Left ventricle myocardium superior (tissue), 1 donor: ENCODE results near the gene OR8B8. TPM values are rescaled to one million over a fixed set of nuclear protein-coding genes. Genes with fewer than 3 reads are reported as not detected.
"Not testable (repeated sequence)": the region's sequence is repeated elsewhere in the genome, so short reads cannot be mapped to it uniquely, and the experiment has no call there.

ENCODE experiments used
- ATAC-seq: fragments of 200-7000 bp; cut with Tn5 transposase; one replicate; pipeline ENCODE4 v1.9.1; 2020; ENCODE audit warnings: mild to moderate bottlenecking, moderate library complexity
- DNase-seq: peaks from one replicate; pipeline ENCODE4 v3.0.0-alpha.2; 2020
- intact Hi-C: fragments of 100-400 bp; cut with micrococcal nuclease; formaldehyde crosslinking; loops from one replicate; pipeline ENCODE4 v1.11.0; 2022
- total RNA-seq: library from RNA; stranded (reverse); fragmentation: NEBNext Ultra II Directional; extraction: Animal tissue kit (Norgen Biotek cat#: 25700); gene quantifications from one replicate; pipeline ENCODE4 v1.2.1, GENCODE V29; 2021
- donor health status: DM: no; HTN: yes; CAD: no; lungs with severe emphysema.

Gene OR8B8
- total RNA-seq, 1 donor from 2014 or later = not detected

DNA sequence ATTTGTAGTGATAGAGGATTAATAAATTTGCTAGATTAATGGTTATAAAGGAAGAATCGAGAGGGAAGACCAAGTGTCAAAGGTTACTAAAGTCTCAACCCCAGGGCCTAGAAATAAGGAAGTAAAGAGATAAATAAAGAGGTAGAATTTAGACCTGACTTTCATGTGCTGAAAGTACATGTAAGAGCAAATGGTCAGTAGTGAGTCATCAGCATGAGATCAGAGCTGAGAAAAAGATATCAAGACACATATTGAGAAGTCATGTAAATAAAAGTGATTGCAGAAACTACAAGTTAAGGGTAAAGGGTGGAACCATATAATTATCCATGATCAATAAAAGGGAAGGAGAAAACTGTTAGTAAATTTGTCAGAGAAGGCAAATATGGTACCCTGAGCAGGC lies 1.4 kb upstream of the OR8B8 start:
- DNase-seq (no peak), ATAC-seq (no peak)
- intact Hi-C loops = no loop called here

DNA sequence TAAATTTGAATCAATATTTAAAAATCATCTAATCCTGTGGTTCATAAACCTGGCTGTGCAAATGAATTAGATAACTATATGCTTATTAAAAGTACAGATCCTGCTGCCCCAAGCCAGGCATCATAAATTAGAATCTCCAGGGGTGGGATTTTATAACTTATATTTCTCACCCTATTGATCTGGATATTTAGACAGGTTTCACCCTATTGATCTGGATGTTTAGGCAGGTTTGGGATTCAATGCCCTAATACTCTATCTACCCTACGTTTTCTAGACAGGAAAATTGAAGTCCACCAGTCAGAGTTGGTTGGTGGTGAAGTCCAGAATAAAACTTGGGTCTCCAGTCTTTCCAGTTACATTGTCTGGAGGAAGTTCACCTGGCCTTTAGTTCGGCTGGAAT lies 2.6 kb downstream of the OR8B8 start:
- DNase-seq (no peak), ATAC-seq (no peak)
- intact Hi-C loops = no loop called here

DNA sequence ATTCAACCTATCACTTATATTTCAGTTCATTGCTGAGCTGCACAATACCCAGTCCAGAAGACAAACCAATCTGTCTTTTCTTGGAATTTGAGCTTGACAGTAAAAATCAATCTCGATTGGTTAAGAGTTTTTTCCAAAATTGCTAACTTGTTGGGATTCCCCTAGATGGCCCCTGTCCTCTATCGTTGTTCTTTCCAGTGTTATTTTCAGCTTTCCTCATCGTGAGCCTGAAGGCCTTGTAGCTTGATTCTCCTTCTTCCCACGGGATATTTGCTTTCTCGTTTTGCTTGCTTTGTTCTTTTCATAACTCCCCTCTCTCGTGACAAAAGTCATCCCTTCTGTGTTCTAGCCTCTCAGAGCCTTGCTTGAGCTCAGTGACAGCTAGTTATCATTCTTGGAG lies 3.1 kb downstream of the OR8B8 start:
- DNase-seq (no peak), ATAC-seq (no peak)
- intact Hi-C loops = no loop called here

DNA sequence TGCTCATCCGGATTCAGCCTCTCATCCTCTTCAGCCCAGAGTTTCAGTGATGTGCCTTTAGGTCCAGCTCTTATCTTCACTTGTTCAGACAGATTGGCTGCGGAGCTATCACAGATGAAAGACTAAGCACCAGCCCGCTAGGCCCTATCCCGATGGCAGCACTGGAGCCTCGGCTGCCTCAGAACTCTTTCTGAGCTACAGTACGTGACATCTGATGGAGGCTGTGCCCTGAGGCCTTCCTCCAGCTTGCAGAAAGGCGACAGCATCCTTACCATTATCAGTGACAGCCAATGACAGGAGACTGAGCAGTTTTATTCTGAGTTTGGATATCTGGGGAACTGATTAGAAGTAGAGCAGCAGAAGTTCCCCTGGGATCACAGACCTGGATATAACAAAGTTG lies 4.0 kb downstream of the OR8B8 start:
- DNase-seq (no peak), ATAC-seq (no peak)
- intact Hi-C loops = no loop called here

DNA sequence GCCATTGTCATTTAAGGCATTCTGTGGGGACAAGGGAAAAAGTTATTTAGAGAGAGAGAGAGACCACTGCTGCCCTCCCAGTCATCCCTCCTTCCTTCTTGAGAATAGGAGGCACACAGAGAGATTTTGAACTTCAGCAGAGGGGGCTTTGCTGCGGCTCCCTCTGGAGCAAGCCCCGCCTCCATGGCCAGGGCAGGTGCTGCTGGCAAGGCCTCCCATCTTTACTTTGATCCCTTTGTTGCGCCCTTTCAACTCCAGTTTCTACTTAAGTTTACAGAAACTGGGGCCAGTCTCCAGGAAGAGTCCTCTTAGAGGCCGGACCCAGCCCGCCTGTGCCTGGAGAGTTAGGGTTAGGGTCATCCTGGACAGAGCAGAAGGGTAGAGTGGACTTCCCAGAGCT lies 4.4 kb downstream of the OR8B8 start:
- no peak for ATAC-seq
- no peak for DNase-seq
- intact Hi-C loops = no loop called here

DNA sequence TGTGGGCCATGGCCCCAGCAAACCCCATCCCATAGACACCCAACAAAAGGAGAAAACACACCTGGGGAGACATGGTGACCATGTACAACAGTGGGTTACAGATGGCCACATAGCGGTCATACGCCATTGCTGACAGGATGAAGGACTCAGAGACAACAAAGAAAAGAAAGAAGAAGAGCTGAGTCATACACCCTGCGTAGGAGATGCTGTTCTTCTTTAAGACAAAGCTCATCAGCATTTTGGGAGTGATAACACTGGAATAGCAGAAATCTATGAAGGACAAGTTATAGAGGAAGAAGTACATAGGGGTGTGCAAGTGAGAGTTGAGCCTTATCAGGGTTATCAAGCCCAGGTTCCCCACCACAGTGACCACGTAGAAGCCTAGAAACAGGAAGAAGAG lies 4.9 kb downstream of the OR8B8 start:
- no peak for ATAC-seq
- no peak for DNase-seq
- intact Hi-C loops = no loop called here

DNA sequence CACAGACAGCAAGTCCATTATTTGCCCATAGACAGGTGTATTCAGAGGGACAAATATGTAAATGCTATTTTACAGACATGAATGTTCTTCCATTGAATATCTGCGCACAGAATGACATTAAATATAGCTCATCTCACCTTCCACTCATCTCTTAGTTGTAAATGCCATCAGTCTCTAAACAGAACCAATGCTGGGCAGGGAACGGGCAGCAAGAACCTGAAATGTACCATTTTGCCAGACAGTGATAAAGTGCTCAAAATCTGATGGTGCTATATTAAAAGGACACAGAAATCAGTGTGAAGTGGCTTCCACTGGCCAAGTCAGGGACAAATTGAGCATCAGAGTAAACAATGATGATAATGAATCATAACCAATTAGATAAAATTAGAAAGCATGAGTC lies 10.8 kb downstream of the OR8B8 start:
- DNase-seq = no peak

DNA sequence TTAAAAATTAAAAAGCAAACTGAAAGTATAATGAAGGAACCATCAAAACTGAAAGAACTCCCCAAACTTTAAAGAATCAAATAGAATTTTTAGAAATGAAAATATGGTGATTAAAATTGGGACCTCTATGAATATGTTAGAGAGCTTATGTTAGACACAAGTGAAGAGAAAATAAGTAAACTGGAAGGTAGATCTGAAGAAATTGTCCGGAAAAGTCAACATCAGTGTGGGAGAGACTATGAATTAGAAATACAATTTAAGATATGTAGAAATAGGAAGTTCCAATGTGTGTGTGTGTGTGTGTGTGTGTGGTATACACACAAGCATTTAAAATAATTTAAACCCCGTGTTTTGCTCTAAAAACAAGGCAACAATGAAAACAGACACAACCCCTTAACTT lies 15.9 kb downstream of the OR8B8 start:
- ATAC-seq (no peak), DNase-seq (no peak)
- intact Hi-C loops = no loop called here

More for the DNA sequence above, 10.8 kb downstream of the OR8B8 start:
- no peak for ATAC-seq
- intact Hi-C loops = no loop called here

DNA sequence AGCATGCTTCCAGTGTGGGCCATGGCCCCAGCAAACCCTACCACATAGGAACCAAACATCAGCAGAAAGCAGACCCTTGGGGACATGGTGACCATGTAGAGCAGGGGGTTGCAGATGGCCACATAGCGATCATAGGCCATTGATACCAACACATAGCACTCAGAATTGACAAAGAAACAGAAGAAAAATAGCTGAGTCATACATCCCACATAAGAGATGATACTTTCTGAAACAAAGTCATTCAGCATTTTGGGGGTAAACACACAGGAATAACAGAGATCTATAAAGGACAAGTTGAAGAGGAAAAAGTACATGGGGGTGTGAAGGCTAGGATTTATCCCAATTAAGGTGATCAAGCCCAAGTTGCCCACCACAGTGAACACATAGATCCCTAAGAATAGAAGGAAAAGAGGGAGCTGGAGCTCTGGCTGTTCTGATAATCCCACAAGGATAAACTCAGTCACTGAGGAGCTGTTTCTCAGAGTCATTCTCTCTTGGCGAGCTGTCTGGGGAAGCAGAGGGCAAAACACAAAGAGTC lies 21.0 kb downstream of the OR8B8 start, which contains the start of gene OR8B4:
Gene OR8B4, minus strand, starts transcription at position 488 of the 538 bp plus-strand sequence. Its CDS starts 0 bp downstream, at position 488.
- ATAC-seq = no peak

DNA sequence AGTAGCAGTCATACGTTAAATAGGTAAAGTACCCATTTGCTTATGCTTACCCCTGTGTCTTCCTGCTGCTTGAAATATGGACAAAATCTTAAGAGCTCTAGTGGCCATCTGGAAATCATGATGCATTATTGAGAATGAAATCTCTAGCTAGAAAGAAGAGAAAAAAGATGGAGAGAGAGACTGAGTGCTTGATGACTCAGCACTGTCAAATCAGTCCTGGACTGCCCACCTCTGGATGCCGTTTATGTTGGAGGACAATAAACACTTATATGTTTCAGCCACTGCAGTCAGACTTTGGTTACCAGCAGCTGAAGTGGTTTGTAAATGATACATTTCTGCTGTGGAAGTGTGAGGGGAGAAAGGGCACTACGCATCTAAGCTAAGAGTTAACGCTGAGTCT lies 24.5 kb downstream of the OR8B8 start:
- DNase-seq = no peak
- ATAC-seq = no peak
- intact Hi-C loops = no loop called here

More for the DNA sequence above, 21.0 kb downstream of the OR8B8 start, which contains the start of gene OR8B4:
- intact Hi-C loops = no loop called here
- no peak for DNase-seq

DNA sequence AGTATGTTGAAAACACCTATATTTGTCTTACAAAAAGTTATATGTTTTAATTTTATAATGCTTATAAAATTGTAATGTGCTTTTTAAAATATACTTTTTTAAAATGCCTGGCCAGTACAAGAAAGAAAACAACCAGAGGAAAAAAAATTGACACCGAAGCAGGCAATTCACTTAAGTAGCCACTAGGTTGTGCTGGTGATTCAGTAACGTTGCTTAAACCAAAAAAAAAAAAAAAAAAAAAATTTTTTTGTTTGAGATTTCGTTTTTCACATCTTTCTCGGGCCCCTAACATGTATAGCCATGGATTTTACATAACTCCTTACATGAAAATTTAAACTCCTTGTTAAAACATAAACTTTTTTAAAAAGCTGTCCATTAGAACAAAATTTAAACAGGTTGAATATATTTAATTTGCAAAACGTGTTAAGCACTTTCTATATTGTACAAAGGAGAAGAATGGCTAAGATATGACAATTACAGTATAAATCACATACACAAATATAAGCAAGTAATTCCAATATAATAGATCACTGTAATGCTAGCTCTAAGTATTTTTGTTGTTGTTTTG lies 30.1 kb downstream of the OR8B8 start:
- intact Hi-C loops = loop anchor here (2.0 kb wide), 1 partner anchor 167 kb away; no protein-coding TSS in a partner anchor
- ATAC-seq (no peak), DNase-seq (no peak)

DNA sequence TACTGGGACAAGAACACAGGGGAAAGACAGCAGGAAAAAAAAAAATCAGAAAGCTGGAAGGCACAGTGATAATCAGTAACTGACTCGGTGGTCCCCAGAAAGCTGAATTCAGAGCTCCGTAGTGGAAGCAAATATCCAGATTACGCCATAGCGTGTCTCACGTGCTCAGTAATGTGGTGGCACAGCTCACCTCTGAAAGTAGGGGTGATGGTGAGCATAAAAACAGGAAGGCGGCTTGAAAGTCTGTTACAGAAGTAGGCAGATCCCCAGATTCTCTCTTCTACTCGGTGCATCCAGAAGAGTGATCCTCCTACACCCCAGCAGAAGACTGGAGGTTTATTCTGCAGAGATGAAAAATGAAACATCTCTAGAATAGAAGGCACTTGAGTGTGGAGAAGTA lies 35.6 kb downstream of the OR8B8 start:
- no peak for DNase-seq
- ATAC-seq = no peak
- intact Hi-C loops = no loop called here

DNA sequence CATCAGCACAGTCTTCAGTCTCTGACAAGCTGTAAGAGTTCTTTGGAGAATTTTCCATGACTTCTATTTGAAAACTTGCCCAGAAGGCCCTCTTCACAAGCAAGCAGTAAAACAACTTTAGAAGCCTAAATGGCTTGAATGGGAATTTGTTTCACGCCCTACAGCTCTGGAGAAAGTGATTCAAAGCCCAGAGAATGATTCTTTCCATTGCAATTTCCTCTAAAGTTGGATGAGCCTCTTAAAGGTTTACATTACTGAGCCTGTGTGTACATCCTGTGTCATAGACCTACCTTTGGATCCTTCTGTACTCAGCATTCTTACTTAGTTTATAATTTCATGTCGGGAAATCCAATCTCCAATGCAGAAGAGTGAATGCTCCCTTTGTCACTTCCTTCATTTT lies 39.9 kb downstream of the OR8B8 start:
- intact Hi-C loops = no loop called here
- ATAC-seq (no peak), DNase-seq (no peak)

DNA sequence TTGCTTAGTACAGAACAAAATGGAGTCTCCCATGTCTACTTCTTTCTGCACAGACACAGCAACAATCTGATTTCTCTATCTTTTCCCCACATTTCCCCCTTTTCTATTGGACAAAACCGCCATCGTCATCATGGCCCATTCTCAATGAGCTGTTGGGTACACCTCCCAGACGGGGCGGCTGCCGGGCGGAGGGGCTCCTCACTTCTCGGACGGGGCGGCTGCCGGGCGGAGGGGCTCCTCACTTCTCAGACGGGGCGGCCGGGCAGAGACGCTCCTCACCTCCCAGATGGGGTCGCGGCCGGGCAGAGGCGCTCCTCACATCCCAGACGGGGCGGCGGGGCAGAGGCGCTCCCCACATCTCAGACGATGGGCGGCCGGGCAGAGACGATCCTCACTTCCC lies 42.3 kb downstream of the OR8B8 start:
- DNase-seq, intact Hi-C loops, ATAC-seq: not testable (repeated sequence)

DNA sequence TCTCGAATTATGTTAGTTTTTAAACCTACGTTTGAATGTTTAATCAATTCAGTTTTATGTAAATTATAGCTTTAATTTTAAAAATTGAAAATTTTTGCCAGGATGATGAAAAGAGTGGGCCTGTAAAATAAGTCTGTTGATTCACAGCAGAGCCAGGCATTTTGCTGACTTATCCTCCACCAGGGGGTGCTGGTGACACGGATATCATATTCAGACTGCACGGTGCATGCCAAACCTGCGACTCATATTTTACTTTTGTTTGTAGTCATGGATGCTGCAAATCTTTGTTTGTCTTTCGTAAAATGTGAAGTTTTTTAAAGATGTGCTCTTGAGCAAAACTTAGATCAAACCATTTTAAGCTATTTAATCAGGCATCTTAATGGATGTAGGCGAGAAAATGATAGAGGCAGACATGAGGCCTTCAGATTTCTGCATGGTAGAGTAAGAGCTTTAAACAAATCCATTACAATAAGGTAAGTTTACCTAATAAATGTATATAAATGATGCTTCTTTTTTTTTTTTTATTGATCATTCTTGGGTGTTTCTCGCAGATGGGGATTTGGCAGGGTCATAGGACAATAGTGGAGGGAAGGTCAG lies 43.1 kb downstream of the OR8B8 start:
- DNase-seq (peak; percentile 34), ATAC-seq (no peak)
- intact Hi-C loops = no loop called here

DNA sequence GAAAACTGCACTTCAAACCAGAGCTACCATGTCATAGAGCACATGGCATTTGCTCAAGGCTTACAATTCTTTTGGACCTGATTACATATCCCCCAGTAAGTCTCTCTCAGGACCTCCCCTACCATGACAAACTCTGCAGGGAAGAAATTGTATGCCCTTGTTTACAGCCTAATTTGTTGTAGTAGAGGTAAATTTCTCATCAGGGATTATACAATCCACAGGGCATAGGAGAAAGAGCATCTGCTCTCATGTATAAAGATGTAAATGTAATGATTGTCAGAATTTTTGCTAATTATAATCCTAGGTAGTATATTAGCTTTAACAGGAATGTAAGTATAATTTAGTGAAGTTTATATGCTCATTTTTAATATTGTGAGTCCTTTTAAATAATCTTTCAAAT lies 46.6 kb downstream of the OR8B8 start, which contains the start of gene OR8B3:
Gene OR8B3, minus strand, starts transcription at position 101 of the 400 bp plus-strand sequence. CDS start 1,673 bp downstream, outside the sequence.
- intact Hi-C loops = no loop called here
- DNase-seq (no peak), ATAC-seq (no peak)

DNA sequence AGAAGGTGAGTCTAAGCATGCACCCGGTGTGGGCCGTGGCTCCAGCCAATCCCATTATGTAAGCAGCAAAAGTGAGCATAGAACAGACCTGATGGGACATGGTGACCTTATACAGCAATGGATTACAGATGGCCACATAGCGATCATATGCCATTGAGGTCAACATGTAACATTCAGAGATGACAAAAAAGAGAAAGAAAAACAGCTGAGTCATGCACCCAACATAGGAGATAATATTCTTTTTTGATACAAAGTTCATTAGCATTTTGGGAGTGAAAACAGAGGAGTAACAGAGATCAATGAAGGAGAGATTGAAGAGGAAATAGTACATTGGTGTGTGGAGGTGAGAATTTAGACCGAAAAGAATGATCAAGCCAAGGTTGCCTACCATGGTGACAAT lies 48.6 kb downstream of the OR8B8 start:
- ATAC-seq, intact Hi-C loops, DNase-seq: not testable (repeated sequence)

DNA sequence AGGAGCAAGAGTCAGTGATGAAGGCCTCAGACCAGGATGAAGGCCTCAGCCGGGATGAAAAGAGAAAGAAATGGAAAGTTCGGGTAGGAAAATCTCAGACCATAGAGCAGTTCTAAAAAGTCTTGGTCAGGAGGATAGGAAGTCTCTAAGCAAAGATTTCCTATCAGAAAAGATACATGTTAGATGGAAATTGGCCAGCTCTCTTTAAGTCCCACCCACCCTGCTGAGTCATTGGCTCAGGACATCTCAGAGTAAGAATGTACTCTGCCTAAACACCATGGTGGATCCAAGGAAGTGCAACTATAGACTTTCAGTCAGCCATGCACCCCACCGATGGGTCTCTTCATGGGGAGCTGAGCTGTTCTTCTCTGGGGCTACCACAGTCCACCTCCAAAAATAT lies 51.1 kb downstream of the OR8B8 start:
- DNase-seq = no peak
- intact Hi-C loops = no loop called here

More for the DNA sequence above, 51.1 kb downstream of the OR8B8 start:
- ATAC-seq = no peak
